NCI-H2107 treated with DMSO at 0.1 percent for 48 hours (cell line): Measurements from ENCODE around the gene CPPED1.
A peak's percentile ranks its signal among the peaks of the same experiment; 100 is the strongest.

Experiments used
- DNase-seq: peaks from one replicate; lab custom pipeline; 2025; ENCODE audit not compliant: unreplicated experiment; lab: John Stamatoyannopoulos, UW

CPPED1 gene

GRCh38 chr16:12651765-12652512 lies 151.7 kb downstream of the CPPED1 start:
- no peak for DNase-seq

GRCh38 chr16:12649356-12649755 lies 154.3 kb downstream of the CPPED1 start:
- no peak for DNase-seq

GRCh38 chr16:12646490-12647274 lies 157.0 kb downstream of the CPPED1 start:
- DNase-seq = no peak

GRCh38 chr16:12646098-12646489 lies 157.6 kb downstream of the CPPED1 start:
- DNase-seq = no peak

- no peak for DNase-seq
Observed at GRCh38 chr16:12643034-12643455, 160.6 kb downstream of the CPPED1 start.

GRCh38 chr16:12639044-12639443 lies 164.6 kb downstream of the CPPED1 start:
- no peak for DNase-seq

GRCh38 chr16:12637002-12637401 lies 166.7 kb downstream of the CPPED1 start:
- DNase-seq = peak; percentile 41

GRCh38 chr16:12629271-12629670 lies 174.4 kb downstream of the CPPED1 start:
- no peak for DNase-seq

GRCh38 chr16:12628536-12628935 lies 175.2 kb downstream of the CPPED1 start:
- DNase-seq = no peak

GRCh38 chr16:12627394-12627793 lies 176.3 kb downstream of the CPPED1 start:
- DNase-seq = no peak

- DNase-seq = no peak
Observed at GRCh38 chr16:12626411-12626810, 177.3 kb downstream of the CPPED1 start.

GRCh38 chr16:12625716-12626115 lies 178.0 kb downstream of the CPPED1 start:
- DNase-seq = no peak

- DNase-seq = no peak
Observed at GRCh38 chr16:12625068-12625467, 178.6 kb downstream of the CPPED1 start.

GRCh38 chr16:12620150-12620549 lies 183.5 kb downstream of the CPPED1 start:
- DNase-seq = no peak

- DNase-seq = no peak
Observed at GRCh38 chr16:12618515-12618914, 185.2 kb downstream of the CPPED1 start.

- DNase-seq = peak; percentile 64
Observed at GRCh38 chr16:12617401-12617819, 186.3 kb downstream of the CPPED1 start.

GRCh38 chr16:12614662-12615278 lies 188.9 kb downstream of the CPPED1 start:
- no peak for DNase-seq

GRCh38 chr16:12613992-12614661 lies 189.6 kb downstream of the CPPED1 start:
- DNase-seq = no peak

- no peak for DNase-seq
Observed at GRCh38 chr16:12613131-12613991, 190.3 kb downstream of the CPPED1 start.

- no peak for DNase-seq
Observed at GRCh38 chr16:12612598-12613101, 191.0 kb downstream of the CPPED1 start.
